NT2/D1 (cell line): ENCODE results near the gene POLD1.

Experiments used
- DNase-seq: peaks from one replicate; pipeline ENCODE4 v3.0.0-alpha.2; 2011; ENCODE audit warnings: low read depth, low spot score
- H3K27me3 ChIP-seq: 2 replicates; pipeline ENCODE4 v1.6.0; 2011; ENCODE audit warnings: mild to moderate bottlenecking; ENCODE audit not compliant: insufficient read length, insufficient read depth
- H3K36me3 ChIP-seq: 2 replicates; pipeline ENCODE4 v1.6.1; 2011; ENCODE audit warnings: mild to moderate bottlenecking, low read length, mixed read lengths; ENCODE audit not compliant: insufficient read depth, insufficient read length
- H3K4me1 ChIP-seq: 2 replicates; pipeline ENCODE4 v1.5.1; 2011; ENCODE audit not compliant: insufficient read depth, insufficient read length
- H3K4me3 ChIP-seq: 2 replicates; pipeline ENCODE4 v1.5.1; 2011; ENCODE audit warnings: low read depth; ENCODE audit not compliant: insufficient read length
- H3K9ac ChIP-seq: 2 replicates; pipeline ENCODE4 v1.6.0; 2011; ENCODE audit warnings: low read depth; ENCODE audit not compliant: insufficient read length
- H3K9me3 ChIP-seq: 2 replicates; pipeline ENCODE4 v1.5.1; 2011; ENCODE audit warnings: mild to moderate bottlenecking, low read length; ENCODE audit not compliant: insufficient read depth
- SUZ12 ChIP-seq: IDR thresholded peaks from 2 replicates; pipeline ENCODE4 v1.6.1; 2011; ENCODE audit not compliant: insufficient read length, insufficient read depth; ENCODE audit errors: extremely low read depth
- YY1 ChIP-seq: IDR thresholded peaks from 2 replicates; pipeline ENCODE4 v1.6.1; 2011; ENCODE audit not compliant: insufficient read length, insufficient read depth
- ZNF274 ChIP-seq: IDR thresholded peaks from 2 replicates; pipeline ENCODE4 v1.6.1; 2011; ENCODE audit warnings: mild to moderate bottlenecking, low read depth, low read length

The POLD1 gene

GRCh38 chr19:50392759-50393158 lies 8.6 kb downstream of the POLD1 start:
- H3K36me3 ChIP-seq = peaks cover 39% of the 10 kb centered on the region
- H3K4me3 ChIP-seq = no peak overlapping the region
- H3K27me3 ChIP-seq = no peaks in the 10 kb centered on the region

GRCh38 chr19:50393589-50393988 lies 9.4 kb downstream of the POLD1 start:
- Histone ChIP-seq H3K4me3 (no peak overlapping the region), H3K27me3 (no peaks in the 10 kb centered on the region), H3K36me3 (peaks cover 32% of the 10 kb centered on the region), H3K4me1 (no peaks in the 10 kb centered on the region), H3K9ac (no peak overlapping the region), H3K9me3 (peaks cover 19% of the 10 kb centered on the region; the same call in 1 of the 2 replicates)
- DNase-seq = no peak
- TF ChIP-seq SUZ12 (no peak), YY1 (no peak), ZNF274 (no peak)

More at GRCh38 chr19:50392759-50393158, 8.6 kb downstream of the POLD1 start:
- no peak overlapping the region for H3K9ac ChIP-seq
- DNase-seq = no peak
- H3K9me3 ChIP-seq = peaks cover 19% of the 10 kb centered on the region; the same call in 1 of the 2 replicates
- TF ChIP-seq ZNF274 (no peak), SUZ12 (no peak), YY1 (no peak)
- no peaks in the 10 kb centered on the region for H3K4me1 ChIP-seq

GRCh38 chr19:50394017-50394416 lies 9.9 kb downstream of the POLD1 start:
- Histone ChIP-seq H3K9me3 (peaks cover 19% of the 10 kb centered on the region; the same call in 1 of the 2 replicates), H3K4me3 (no peak overlapping the region), H3K27me3 (no peaks in the 10 kb centered on the region), H3K4me1 (no peaks in the 10 kb centered on the region), H3K36me3 (peaks cover 33% of the 10 kb centered on the region), H3K9ac (no peak overlapping the region)
- TF ChIP-seq YY1 = no peak
- no peak for TF ChIP-seq ZNF274
- TF ChIP-seq SUZ12 = no peak
- DNase-seq = no peak

GRCh38 chr19:50398675-50399367 lies 14.7 kb downstream of the POLD1 start:
- H3K9me3 ChIP-seq = no peaks in the 10 kb centered on the region
- H3K36me3 ChIP-seq = peaks cover 43% of the 10 kb centered on the region
- no peak overlapping the region for H3K4me3 ChIP-seq

GRCh38 chr19:50399368-50399745 lies 15.2 kb downstream of the POLD1 start:
- Histone ChIP-seq H3K9me3 (no peaks in the 10 kb centered on the region), H3K36me3 (peaks cover 43% of the 10 kb centered on the region), H3K27me3 (no peaks in the 10 kb centered on the region), H3K4me3 (no peak overlapping the region), H3K9ac (no peak overlapping the region), H3K4me1 (no peaks in the 10 kb centered on the region)
- TF ChIP-seq SUZ12 (no peak), ZNF274 (no peak), YY1 (no peak)
- no peak for DNase-seq

More at GRCh38 chr19:50398675-50399367, 14.7 kb downstream of the POLD1 start:
- Histone ChIP-seq H3K27me3 (no peaks in the 10 kb centered on the region), H3K4me1 (no peaks in the 10 kb centered on the region), H3K9ac (no peak overlapping the region)
- TF ChIP-seq YY1 (no peak), SUZ12 (no peak)
- no peak for DNase-seq

GRCh38 chr19:50401605-50402450 lies 17.7 kb downstream of the POLD1 start:
- H3K4me1 ChIP-seq = no peaks in the 10 kb centered on the region
- H3K9me3 ChIP-seq = no peaks in the 10 kb centered on the region
- no peaks in the 10 kb centered on the region for H3K27me3 ChIP-seq
- no peak overlapping the region for H3K9ac ChIP-seq
- no peak overlapping the region for H3K4me3 ChIP-seq
- no peak for DNase-seq
- TF ChIP-seq YY1 = no peak
- peaks cover 60% of the 10 kb centered on the region for H3K36me3 ChIP-seq
